T-cell (primary cell): ENCODE measurements around the gene LEAP2. TPM values are rescaled to one million over a fixed set of nuclear protein-coding genes. Genes with fewer than 3 reads are reported as not detected.

ENCODE experiments used
- total RNA-seq, 35 experiments: library from RNA in 6 of 35; stranded (reverse) in 6 of 35; fragments of 120-200 nt in 1 of 35; gene quantifications; one replicate each; pipeline versions ENCODE4 v1.2.1 to v1.2.4 and lab custom pipeline; 2013 to 2026

Gene LEAP2
- total RNA-seq, 5 donors from 2014 or later (not counting 1 experiment from before 2014, with no cell fraction given): 1.3 to 6.2 (median 3.7) TPM

Other genes starting within 250 kb of the LEAP2 start
- gene IL13, start 215.5 kb upstream of the LEAP2 start, total RNA-seq: 1 to 10 TPM in 1 of 5 donors, under 1 TPM in 4; 0.30 to 1.9 (median 0.44) TPM
- under 1 TPM in 1 of 5 donors, not detected in 4; 0.85 TPM for gene IL4, start 199.7 kb upstream of the LEAP2 start, total RNA-seq
- 10 to 100 TPM; 13.8 to 15.9 (median 15.2) TPM for gene KIF3A, start 136.1 kb upstream of the LEAP2 start, total RNA-seq
- 10 to 100 TPM in 3 of 5 donors, 1 to 10 TPM in 2; 5.8 to 13.8 (median 11.0) TPM for gene CCNI2, start 126.2 kb upstream of the LEAP2 start, total RNA-seq
- 10 to 100 TPM in 4 of 5 donors, 1 to 10 TPM in 1; 6.6 to 12.4 (median 11.0) TPM for gene SEPTIN8, start 96.4 kb upstream of the LEAP2 start, total RNA-seq
- gene SOWAHA, start 60.4 kb upstream of the LEAP2 start, total RNA-seq: not detected
- 1 to 10 TPM in 1 of 5 donors, under 1 TPM in 2, not detected in 2; 0.35 to 1.1 (median 0.62) TPM for gene SHROOM1, start 43.0 kb upstream of the LEAP2 start, total RNA-seq
- gene GDF9, start 7.2 kb upstream of the LEAP2 start, total RNA-seq: 1 to 10 TPM in 2 of 5 donors, under 1 TPM in 3; 0.63 to 1.9 (median 0.92) TPM
- 100 to 1,000 TPM; 119 to 139 (median 132) TPM for gene UQCRQ, start 7.0 kb upstream of the LEAP2 start, total RNA-seq
- 10 to 100 TPM; 44.2 to 74.1 (median 53.0) TPM for gene AFF4, start 90.0 kb downstream of the LEAP2 start, total RNA-seq
- 10 to 100 TPM; 15.6 to 19.5 (median 16.3) TPM for gene ZCCHC10, start 152.9 kb downstream of the LEAP2 start, total RNA-seq
- gene HSPA4, start 178.3 kb downstream of the LEAP2 start, total RNA-seq: 10 to 100 TPM; 47.0 to 55.3 (median 48.1) TPM